GM19025 (cell line): ENCODE data around the gene SPOPL.
A peak's percentile ranks its signal among the peaks of the same experiment; 100 is the strongest.

Source experiments
- ATAC-seq: cut with Tn5 transposase; IDR thresholded peaks from one replicate; pipeline ENCODE4 v1.9.1; 2021; ENCODE audit warnings: mild to moderate bottlenecking, low read depth, moderate library complexity; ENCODE audit not compliant: unreplicated experiment

The SPOPL gene

DNA sequence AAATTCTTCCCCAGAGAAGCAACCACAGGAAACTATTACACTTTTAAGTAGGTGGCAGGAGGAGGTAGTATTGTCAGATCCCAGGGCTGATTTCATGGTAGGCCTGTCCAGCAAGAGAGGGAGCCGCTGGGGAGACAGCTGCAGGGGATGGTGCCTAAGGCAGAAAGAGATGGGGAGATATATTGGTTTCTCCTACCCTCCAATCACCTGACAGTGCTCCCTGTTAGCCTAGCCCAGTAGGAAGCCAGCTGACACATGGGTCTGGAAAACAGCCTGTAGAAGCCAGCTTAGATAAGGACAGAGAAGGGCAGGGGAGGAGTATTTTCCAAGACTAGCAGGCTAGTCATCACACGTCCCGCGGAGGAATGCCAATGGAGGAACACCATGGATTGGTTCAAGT lies 8.2 kb upstream of the SPOPL start:
- no peak for ATAC-seq

DNA sequence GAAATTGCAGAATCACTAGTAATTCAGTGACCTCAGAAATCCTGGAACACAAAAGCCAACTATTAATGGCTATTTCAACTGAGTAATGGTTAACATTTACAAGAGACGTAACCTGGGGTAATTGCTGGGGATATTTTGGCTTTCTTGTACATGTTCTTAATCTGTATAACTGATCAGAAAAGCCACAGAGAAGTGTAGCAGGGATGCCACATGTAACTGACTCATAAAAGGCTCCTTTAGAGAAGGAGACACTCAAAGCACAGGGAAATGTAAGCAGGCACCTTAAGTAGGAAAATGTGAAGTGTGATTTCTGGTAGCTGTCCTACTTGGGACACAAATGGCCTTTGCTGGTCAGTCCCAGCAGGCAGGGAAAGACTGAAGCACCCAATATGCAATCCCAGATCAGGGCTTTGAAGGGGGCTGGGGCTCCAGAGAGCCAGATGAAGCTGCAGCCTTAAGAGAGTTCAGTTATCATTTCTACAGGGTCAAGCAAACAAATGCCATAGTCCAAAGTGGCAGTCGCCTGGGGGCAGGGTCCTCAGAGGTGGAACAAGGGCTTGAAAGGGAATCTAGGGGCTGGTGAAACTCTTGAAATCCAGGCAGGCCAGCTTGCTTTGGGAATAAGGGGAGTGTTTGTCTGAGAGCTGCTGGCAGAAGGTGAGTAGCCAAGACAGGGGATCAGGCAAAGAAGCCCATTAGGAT lies 7.2 kb upstream of the SPOPL start:
- ATAC-seq, result no peak

DNA sequence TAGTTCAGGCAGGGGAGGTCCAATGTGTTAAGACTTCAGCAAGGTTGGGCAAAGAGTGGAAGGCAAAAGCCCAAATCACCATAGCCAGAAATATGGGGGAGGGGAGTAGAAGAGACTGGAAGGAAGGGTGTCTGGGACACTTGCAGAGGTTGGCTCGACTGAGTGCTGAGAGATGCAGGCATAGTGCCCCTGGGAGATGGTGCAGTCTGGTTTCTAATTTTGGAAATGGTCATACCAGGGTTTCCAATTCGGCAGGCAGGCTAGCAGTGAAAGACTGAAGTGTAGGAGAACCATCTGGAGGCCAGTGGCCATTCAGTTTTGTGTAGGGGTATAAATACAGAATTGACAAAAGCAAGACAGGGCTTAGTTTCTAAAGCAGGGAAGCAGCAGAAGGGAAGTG lies 6.2 kb upstream of the SPOPL start:
- ATAC-seq, result no peak

DNA sequence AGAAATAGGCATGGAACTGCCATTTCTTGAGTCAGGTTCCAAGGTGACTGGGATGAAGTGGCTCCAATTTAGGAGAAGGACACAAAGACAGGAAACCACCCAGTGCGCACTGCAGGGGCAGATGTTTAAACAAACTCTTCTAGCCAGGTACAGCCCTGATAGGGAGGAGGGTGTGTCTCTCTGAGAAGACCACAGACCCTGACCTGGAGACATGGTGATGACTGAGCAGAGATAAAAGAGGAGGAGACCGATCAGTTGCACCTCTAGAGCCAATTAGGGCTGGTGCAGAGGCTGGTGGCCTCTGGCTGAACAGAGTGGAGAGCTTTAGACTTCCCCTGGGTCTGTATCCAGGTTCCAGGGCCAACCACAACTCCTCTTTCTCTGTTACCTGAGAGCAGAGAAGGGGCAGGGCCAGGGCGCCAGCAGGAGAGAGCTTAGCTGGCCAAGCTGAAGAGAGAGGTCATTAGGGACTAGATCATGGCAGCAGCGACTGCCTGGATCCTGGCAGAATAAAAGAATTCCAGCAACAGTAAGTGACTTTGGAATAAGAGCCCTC lies 5.4 kb upstream of the SPOPL start:
- no peak for ATAC-seq

DNA sequence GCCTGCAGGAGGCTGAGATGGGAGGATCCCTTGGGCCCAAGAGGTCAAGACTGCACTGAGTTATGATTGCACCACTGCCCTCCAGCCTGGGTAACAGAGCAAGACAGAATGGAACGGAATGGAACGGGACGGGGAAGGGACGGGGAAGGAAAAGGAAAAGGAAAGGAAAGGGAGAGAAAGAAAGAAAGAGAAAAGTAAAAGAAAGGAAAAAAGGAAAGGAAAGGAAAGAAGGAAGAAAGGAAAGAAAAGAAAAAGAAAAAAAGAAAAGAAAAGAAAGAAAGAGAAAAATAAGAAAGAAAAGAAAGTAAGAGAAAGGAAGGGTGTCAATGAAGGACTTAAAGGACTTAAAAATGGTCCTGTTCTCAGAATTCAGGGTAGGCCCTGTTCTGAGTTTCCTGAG lies 4.3 kb upstream of the SPOPL start:
- ATAC-seq, result no peak

DNA sequence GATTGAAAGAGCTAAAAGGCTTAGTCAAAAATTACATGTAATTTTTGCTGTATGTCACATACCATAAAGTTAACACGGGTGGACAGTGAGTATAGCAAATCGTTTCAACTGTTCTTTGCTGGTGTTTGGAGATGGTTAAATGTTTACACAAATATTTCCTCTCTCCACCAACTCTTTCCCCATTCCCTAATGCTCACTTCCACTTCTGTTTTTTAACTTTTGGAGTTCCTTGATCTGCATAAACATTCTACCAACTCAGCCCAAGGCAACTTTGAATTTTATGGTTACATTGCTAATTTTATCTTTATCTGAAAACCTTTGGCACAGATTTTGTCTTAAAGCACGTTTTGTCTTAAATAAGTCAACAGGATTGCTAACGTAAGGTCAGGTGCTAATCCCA lies 1.9 kb upstream of the SPOPL start:
- no peak for ATAC-seq

DNA sequence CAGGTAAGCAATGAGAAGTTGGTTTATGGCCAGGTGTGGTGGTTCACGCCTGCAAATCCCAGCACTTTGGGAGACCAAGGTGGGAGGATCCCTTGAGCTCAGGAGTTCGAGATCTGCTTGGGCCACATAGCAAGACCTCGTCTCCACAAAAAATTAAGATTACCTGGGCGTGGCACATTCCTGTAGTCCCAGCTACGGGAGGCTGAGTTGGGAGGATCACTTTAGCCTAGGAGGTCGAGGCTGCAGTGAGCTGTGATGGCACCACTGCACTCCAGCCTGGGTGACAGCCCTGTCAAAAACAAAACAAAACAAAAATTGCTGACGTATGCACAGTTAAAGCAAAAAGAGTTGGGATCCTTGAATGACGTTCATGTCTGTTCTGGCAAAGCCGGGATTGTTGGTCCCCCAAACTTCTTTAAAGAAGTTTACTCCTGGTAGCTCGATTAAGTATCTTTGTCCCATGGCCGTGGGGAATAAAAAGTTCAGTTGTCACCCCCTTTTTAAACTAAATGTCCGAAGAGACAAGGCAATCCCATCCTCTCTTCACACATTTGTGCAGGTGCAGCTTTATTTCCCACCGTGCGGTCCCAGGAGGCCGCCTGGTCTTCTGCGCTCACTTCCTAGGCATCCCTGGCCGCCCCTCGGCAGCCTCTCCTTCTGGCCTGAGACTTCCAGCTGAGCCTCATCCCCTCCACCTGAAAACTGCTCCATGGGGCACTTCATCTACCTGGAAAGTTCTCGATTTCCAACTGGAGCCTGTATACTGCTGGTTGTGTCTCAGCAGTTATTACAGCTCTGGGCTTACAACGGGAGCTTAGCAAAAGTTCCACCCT lies 762 bp upstream of the SPOPL start:
- peak; percentile 3 for ATAC-seq

DNA sequence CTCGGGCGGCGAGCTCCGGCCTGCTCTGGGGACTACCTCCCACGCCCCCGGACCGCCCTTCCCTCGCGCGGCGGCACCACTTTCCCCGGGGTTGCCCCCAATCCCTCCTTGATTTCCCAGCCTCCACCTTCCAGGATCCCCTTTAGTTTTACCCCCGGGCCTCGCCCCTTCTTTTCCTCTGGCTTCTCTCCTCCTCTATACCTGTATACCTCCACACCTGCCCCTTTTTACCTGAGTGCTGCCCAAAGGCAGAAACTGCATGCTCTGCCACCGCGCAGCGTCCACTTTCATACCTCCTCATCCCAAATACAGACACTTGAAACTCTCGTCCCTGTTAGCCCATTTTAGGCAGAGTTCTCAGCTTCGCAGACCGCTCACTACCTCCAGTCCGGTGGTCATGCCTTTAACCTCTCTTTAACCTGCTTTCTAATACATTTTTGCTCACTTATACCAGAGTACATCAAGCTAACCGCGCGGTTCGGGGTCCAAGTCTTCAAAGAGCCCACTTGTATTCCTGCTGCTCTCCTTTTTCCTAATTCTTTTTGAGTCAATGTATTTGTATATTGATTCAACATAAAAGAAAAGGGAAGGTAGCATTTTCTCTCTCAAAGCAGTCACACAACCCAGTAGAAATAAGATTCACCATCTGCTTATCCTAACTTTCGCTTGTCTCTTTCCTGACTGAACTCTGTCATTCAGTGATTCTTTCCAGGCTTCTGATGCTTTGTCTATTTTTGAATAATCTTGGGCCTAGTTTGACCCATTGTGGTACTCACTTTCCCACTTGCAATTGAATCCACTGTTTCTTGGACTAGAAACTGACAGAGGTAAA lies 901 bp downstream of the SPOPL start:
- ATAC-seq, result no peak

DNA sequence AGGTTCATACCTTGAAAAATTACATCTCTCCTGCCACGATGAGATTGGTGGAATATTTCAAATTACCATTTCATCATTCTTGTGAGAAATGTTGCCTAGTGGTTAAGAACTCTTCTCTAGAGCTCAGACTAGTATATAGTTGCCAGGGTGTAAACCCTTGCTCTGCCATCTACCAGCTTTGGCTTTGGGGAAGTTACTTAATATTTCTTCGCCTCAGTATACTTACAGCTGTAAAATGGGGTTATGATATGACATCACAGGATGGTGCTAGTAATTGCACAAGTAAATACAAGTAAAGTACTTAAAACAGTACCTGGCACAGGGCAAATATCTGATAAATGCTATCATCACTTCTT lies 1.5 kb downstream of the SPOPL start:
- ATAC-seq, result no peak

DNA sequence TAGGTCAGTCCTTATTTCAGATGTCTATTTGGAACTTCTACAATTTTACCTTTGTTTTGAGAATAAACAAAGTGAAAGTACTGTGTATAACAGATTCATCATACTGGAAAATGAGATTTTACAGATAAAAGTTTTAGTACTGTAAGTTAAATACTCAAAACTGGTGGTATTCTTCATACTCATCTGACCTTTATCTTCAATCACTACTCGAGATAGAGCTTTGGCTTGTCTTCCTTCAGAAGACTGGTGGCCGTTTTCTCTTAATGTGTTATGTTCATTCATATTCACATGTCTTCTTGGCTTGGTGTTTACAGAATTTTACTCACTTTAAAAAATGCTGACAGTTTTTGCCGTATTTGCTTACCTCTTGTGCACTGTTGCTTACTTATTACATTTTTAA lies 2.1 kb downstream of the SPOPL start:
- ATAC-seq, result no peak

DNA sequence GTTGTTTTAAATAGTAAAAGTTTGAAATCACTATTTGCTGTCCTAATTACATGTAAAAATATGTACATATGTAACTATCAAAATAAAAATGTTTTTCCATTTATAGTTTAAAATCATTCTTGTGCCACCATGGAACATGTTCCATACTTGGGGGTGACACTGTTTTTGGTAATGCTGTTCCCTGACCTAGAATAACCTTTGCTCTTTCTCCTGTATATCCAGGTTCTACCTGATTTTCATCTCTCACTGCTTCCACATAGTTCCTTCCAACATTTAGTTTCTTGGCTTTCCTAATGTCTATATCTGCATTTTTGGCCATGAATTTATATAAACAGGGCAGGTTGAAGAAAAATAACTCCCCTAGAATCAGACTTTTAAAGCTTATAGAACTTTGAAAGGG lies 2.5 kb downstream of the SPOPL start:
- no peak for ATAC-seq

DNA sequence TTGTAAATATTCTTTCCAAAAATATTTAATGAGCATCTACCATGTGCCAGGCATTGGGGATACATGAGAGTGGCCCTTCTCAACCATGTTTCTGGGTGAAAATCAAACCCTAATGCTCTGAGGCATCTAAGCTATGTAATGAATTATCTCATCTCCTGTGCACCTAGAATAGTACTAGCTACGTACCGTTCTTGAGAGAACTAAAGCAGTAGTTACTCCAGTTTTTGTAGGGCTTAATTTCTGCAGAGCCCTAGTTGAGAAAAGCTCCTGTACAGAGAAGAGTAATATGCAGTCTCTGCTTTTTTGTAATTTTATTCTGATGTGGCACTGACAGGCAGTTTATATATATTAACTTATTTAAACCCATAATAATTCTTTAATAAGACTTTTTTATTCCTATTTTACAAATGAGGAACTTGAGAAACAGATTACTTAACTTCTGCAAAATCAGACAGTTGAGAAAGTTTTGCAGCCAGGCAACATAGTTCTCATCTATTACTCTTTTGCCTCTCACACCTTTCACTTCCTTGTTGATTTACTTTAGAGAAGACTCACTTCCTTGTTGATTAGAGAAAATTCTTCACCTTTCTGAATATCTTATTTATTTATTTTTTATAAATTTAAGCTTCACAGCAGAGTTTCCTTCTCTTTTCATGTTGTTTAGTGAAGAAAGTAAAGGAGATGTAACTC lies 3.1 kb downstream of the SPOPL start:
- ATAC-seq, result no peak

DNA sequence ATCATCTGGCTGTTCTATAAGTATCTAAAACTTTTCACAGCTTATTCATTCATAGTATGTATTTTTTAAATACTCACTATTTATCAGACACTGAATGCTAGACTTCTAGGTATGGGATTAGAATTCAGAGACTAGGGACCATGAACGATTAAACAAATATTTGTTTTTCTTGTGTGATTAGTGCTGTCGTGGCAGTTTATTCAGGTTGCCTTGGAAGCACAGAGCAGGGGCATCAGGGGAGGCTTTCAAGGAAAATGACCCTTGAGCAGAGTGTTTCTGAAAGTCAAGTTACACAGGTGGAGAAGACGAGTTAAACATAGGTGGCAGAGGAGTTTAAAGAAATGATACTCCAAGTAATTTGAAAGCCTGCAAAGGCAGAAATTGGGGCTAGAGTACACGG lies 5.7 kb downstream of the SPOPL start:
- ATAC-seq, result no peak

DNA sequence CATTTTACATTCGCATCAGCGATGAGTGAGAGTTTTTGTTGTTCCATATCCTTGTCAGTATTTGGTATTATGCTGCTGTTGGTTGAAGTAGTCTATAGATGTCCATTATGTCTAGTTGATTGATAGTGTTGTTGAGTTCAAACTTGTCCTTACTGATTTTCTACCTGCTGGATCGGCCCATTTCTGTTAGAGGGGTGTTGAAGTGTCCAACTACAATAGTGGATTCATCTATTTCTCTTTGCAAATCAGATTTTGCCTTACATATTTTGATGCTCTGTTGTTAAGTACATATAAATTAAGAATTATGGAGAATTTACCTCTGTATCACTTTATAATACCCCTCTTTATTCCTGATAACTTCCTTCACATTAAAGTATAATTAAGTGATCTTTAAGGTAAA lies 8.7 kb downstream of the SPOPL start:
- ATAC-seq, result no peak

DNA sequence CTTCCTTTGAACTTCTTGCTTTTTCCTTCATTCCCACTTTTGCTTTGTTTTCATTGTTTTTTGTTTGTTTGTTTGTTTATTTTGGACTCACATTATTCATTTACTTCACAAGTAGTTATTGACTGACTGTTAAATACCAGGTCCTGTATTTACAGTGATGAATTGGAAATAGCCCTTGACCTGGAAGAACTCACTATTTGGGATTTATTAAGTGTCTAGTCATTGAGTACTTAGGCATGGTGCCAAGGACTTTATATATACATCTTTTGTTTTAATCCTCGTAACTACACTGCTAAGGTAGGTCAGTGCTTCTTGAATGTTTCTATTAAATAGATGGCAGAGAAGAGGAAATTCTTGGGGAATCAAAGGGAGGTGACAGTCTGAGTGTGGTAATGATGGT lies 11.1 kb downstream of the SPOPL start:
- no peak for ATAC-seq

DNA sequence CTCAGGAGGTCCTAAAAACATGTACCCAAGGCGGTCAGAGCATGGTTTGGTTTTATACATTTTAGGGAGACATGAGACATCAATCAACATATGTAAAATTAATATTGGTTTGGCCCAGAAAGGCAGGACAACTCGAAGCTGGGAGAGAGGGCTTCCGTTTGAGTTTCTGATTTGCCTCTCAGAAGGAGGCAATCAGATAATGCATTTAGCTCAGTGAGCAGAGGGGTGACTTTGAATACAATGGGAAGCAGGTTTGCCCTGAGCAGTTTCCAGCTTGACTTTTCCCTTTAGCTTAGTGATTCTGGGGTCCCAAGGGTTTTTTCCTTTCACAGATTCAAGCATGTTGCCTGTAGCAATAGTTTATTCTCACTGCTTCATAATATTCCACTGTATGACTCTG lies 12.6 kb downstream of the SPOPL start:
- no peak for ATAC-seq

DNA sequence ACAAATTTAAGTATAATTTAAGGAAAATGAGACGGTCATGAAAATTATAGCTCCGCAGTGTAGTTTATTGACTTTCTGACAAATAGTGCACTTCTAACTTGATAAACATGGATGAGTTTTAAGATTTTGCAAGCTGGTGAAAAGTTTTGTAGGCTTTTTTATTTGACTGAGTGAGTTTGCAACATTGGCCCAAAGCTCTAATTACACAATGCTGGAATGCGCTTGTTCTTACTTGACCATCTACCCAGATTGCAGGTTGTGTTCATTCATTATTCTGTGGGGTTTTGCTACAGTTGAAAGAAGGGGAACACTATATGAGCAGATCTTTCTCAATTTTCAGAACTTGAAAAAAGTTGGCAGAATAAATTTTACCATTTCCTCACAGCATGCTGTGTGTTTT lies 13.5 kb downstream of the SPOPL start:
- no peak for ATAC-seq

DNA sequence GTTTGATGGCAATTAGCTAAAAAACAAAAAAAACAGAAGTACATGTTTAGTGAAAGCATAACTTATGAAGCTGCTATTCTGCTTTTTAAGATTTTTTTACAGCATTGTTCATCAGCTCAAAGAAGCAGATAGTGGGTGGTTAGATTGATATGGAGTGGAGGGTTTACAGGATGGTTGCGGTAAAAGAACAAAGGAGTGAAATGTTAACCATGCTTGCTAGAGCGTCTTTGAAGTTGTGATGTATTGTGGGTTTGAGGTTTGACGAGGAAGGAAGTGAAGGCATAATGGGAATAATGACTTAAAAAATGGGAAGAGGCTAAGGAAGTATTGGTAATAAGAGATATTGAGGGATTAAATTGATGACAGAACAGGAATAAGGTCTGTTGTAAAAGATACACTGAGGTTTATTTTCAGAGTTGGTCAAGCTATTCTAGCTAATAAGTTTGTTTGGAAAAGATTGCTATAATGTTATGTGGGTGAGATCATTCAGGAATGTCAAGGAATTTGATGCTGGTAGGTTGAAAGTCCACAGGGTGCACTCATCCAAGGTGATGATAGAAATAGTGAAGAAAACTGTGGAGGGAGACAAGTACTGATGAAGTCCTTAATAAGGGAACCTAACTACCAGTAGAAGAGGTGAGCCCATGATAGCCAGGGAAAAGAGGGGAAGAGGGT lies 14.6 kb downstream of the SPOPL start:
- no peak for ATAC-seq

DNA sequence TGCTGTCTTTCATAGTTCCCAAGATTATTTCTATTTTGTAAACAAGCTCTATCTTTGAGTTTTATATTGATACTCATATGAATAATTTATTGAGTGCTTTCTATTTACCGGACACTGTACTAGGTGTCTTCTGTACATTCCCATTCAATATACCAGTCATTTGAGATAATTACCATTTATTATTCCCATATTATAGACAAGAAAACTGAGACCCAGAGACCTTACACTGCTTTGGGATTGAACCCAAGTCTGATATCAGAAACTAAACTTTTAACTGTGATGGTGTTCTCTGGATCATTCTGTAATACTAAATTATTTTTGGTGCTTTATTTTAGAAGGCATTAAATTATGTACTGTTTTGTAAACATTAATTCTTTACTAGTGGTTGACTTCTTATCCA lies 17.3 kb downstream of the SPOPL start:
- no peak for ATAC-seq

DNA sequence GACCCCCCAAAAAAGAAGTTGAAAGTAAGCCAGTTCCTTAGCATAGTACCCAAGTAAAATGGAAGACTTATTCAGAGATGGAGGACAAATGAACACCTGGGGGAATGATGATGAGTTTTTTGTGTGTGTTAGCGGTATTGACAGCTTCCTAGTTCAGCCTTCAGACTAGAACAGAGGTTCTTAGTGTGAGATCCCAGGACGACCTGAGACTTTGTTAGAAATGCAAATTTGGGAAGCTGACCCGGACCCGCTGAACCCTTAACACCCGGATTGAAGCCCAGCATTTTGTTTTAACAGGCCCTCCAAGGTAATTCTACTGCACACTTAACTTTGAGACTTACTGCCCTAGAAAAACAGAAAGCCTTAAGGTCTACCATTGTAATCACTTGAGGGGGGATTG lies 20.3 kb downstream of the SPOPL start:
- ATAC-seq, result no peak
